CD14-positive monocyte (primary cell): ENCODE measurements around the gene CLK3. TPM values are rescaled to one million over a fixed set of nuclear protein-coding genes. Genes with fewer than 3 reads are reported as not detected.

Experiments
- DNase-seq, 3 donors: peaks; one replicate each; pipeline ENCODE4 v3.0.0-alpha.2; 2011 to 2022
- H2AFZ ChIP-seq: 2 replicates; pipeline ENCODE4 v1.6.0; 2012; ENCODE audit warnings: mild to moderate bottlenecking, low read depth, low read length, inconsistent platforms; ENCODE audit not compliant: insufficient read depth, poor library complexity, severe bottlenecking
- H3K27ac ChIP-seq, 2 donors: 1 replicate in 1 of 2; 2 replicates in 1 of 2; pipeline ENCODE4 v1.5.1; 2012 to 2013; ENCODE audit warnings: low read length in 2 of 2, control low read depth in 1 of 2, inconsistent platforms in 1 of 2, low read depth in 1 of 2, mild to moderate bottlenecking in 1 of 2
- H3K27me3 ChIP-seq, 2 donors: one replicate each; pipeline versions ENCODE4 v1.6.0 to v1.6.1; 2011 to 2013; ENCODE audit warnings: low read length in 2 of 2; ENCODE audit not compliant: control insufficient read depth in 2 of 2, insufficient read depth in 2 of 2
- H3K36me3 ChIP-seq, 2 donors: replicated peaks in 1 of 2; 1 replicate in 1 of 2; 2 replicates in 1 of 2; pipeline versions ENCODE4 v1.5.1 to v1.6.1; 2012 to 2013; ENCODE audit warnings: low read length in 2 of 2, control low read depth in 1 of 2, inconsistent platforms in 1 of 2, mild to moderate bottlenecking in 1 of 2; ENCODE audit not compliant: insufficient read depth in 2 of 2, control insufficient read depth in 1 of 2
- H3K4me1 ChIP-seq, 2 donors: 1 replicate in 1 of 2; 2 replicates in 1 of 2; pipeline versions ENCODE4 v1.5.1 to v1.6.1; 2012 to 2013; ENCODE audit warnings: low read length in 2 of 2, control low read depth in 1 of 2, inconsistent platforms in 1 of 2, mild to moderate bottlenecking in 1 of 2, moderate library complexity in 1 of 2; ENCODE audit not compliant: insufficient read depth in 2 of 2, control insufficient read depth in 1 of 2
- H3K4me2 ChIP-seq: replicated peaks from 2 replicates; pipeline ENCODE3; 2012; ENCODE audit warnings: low read length, moderate library complexity, mild to moderate bottlenecking; ENCODE audit not compliant: poor library complexity, severe bottlenecking; ENCODE audit errors: extremely low read depth
- H3K4me3 ChIP-seq, 3 experiments: fragments of 200-600 bp in 1 of 3; sonication (generic) in 1 of 3; replicated peaks in 1 of 3; 1 replicate in 2 of 3; 2 replicates in 1 of 3; pipeline ENCODE4 v1.5.1; 2011 to 2013; ENCODE audit warnings: low read length in 3 of 3, mild to moderate bottlenecking in 3 of 3, control low read depth in 2 of 3, low read depth in 2 of 3, inconsistent platforms in 1 of 3, moderate library complexity in 1 of 3
- H3K79me2 ChIP-seq: 2 replicates; pipeline ENCODE4 v1.6.0; 2012; ENCODE audit warnings: mild to moderate bottlenecking, control low read depth, inconsistent platforms, low read length, moderate library complexity; ENCODE audit not compliant: insufficient read depth
- H3K9ac ChIP-seq: 2 replicates; pipeline ENCODE4 v1.6.0; 2017; ENCODE audit warnings: low read length, mild to moderate bottlenecking; ENCODE audit not compliant: insufficient read depth, poor library complexity, severe bottlenecking
- H3K9me3 ChIP-seq, 2 donors: replicated peaks in 1 of 2; 1 replicate in 1 of 2; 2 replicates in 1 of 2; pipeline versions ENCODE4 v1.5.1 to v1.6.1; 2012 to 2013; ENCODE audit warnings: low read length in 2 of 2, control low read depth in 1 of 2; ENCODE audit not compliant: control insufficient read depth in 1 of 2, insufficient read depth in 1 of 2
- H4K20me1 ChIP-seq: 2 replicates; pipeline ENCODE4 v1.6.0; 2012; ENCODE audit warnings: mild to moderate bottlenecking, low read length, control low read depth, moderate library complexity; ENCODE audit not compliant: insufficient read depth
- H3K27ac Mint-ChIP-seq, 7 donors: one replicate each; pipeline ENCODE4 v1.8.0; 2020; ENCODE audit warnings: mild to moderate bottlenecking in 7 of 7, mixed read lengths in 7 of 7, moderate library complexity in 6 of 7, inconsistent platforms in 2 of 7
- H3K27me3 Mint-ChIP-seq, 3 donors: one replicate each; pipeline ENCODE4 v1.8.0; 2021 to 2022; ENCODE audit warnings: low read depth in 3 of 3, mild to moderate bottlenecking in 3 of 3, mixed read lengths in 3 of 3, moderate library complexity in 3 of 3, inconsistent platforms in 1 of 3
- H3K36me3 Mint-ChIP-seq, 2 donors: one replicate each; pipeline ENCODE4 v1.8.0; 2020; ENCODE audit warnings: mixed read lengths in 2 of 2, inconsistent platforms in 1 of 2, mild to moderate bottlenecking in 1 of 2
- H3K4me1 Mint-ChIP-seq: one replicate; pipeline ENCODE4 v1.8.0; 2020; ENCODE audit warnings: mild to moderate bottlenecking, mixed read lengths
- H3K4me3 Mint-ChIP-seq, 2 donors: one replicate each; pipeline ENCODE4 v1.8.0; 2020; ENCODE audit warnings: mild to moderate bottlenecking in 2 of 2, mixed read lengths in 2 of 2, moderate library complexity in 1 of 2
- H3K9me3 Mint-ChIP-seq, 7 donors: one replicate each; pipeline ENCODE4 v1.8.0; 2020 to 2022; ENCODE audit warnings: mixed read lengths in 7 of 7, mild to moderate bottlenecking in 6 of 7, moderate library complexity in 6 of 7, inconsistent platforms in 2 of 7
- CTCF ChIP-seq: fragments of 200-600 bp; IDR thresholded peaks from one replicate; pipeline ENCODE4 v1.8.0; 2022; ENCODE audit warnings: antibody characterized with exemption, mild to moderate bottlenecking
- WGBS: methylation state at CpG from one replicate; pipeline ENCODE4 v1.1.5; 2013; ENCODE audit warnings: missing lambda C conversion rate; ENCODE audit not compliant: insufficient coverage; 5-methylcytosine and 5-hydroxymethylcytosine counted together
- intact Hi-C, 2 donors: fragments of 100-400 bp; cut with micrococcal nuclease; formaldehyde crosslinking; loops; one replicate each; pipeline versions ENCODE4 v1.15.0 to v1.15.1; 2023
- polyA plus RNA-seq, 3 donors: library from polyadenylated mRNA; depleted of rRNA in 1 of 3; unstranded in 2 of 3; stranded (reverse) in 1 of 3; fragments of 300-500 nt in 2 of 3; fragments of >200 nt in 1 of 3; fragmentation: Illumina TruSeq in 2 of 3; gene quantifications; 1 replicate in 2 of 3; 2 replicates in 1 of 3; pipeline ENCODE4 v1.2.3, GENCODE V29; 2012 to 2021

Gene CLK3
- polyA plus RNA-seq, 3 donors = 27.6 to 354 (median 33.2) TPM

GRCh38 chr15:74655424-74655823 is 39.8 kb downstream of the CLK3 start:
- peaks cover 17 to 52% of the 10 kb centered on the region in 2 donors for H3K36me3 ChIP-seq
- WGBS = 89% methylated on average over 7 of the region's 7 CpGs
- DNase-seq = no peak
- Mint-ChIP-seq H3K4me1 (peaks cover 12% of the 10 kb centered on the region), H3K27ac (no peak overlapping the region), H3K9me3 (no peaks in the 10 kb centered on the region), H3K36me3 (peaks cover 29 to 42% of the 10 kb centered on the region in 2 donors), H3K4me3 (no peak overlapping the region), H3K27me3 (peaks cover 0 to 2% (median 1%) of the 10 kb centered on the region in 3 donors)
- H3K4me2 ChIP-seq = no peak overlapping the region
- no peak for TF ChIP-seq CTCF
- H4K20me1 ChIP-seq = peaks cover 3% of the 10 kb centered on the region
- H3K9me3 ChIP-seq = no peaks in the 10 kb centered on the region
- no peak overlapping the region for H2AFZ ChIP-seq
- no peak overlapping the region for H3K27ac ChIP-seq
- no peaks in the 10 kb centered on the region for H3K27me3 ChIP-seq
- no peak overlapping the region for H3K4me3 ChIP-seq
- H3K4me1 ChIP-seq = peaks cover 5 to 13% of the 10 kb centered on the region in 2 donors
- intact Hi-C loops = no loop called here
- no peaks in the 10 kb centered on the region for H3K79me2 ChIP-seq
- H3K9ac ChIP-seq = no peak overlapping the region

- Mint-ChIP-seq H3K27ac (peak overlapping the region in 1 of 7 donors; percentile 6), H3K9me3 (no peaks in the 10 kb centered on the region), H3K4me3 (no peak overlapping the region), H3K4me1 (peaks cover 12% of the 10 kb centered on the region), H3K36me3 (peaks cover 26 to 42% of the 10 kb centered on the region in 2 donors), H3K27me3 (peaks cover 0 to 2% (median 1%) of the 10 kb centered on the region in 3 donors)
- H3K4me3 ChIP-seq = no peak overlapping the region
- peaks cover 3% of the 10 kb centered on the region for H4K20me1 ChIP-seq
- H3K9me3 ChIP-seq = no peaks in the 10 kb centered on the region
- H3K4me1 ChIP-seq = peaks cover 5 to 13% of the 10 kb centered on the region in 2 donors
- peaks cover 1% of the 10 kb centered on the region for H3K79me2 ChIP-seq
- no peak overlapping the region for H3K27ac ChIP-seq
- no peak for TF ChIP-seq CTCF
- intact Hi-C loops = no loop called here
- H3K4me2 ChIP-seq = no peak overlapping the region
- 100% methylated on average over 2 of the region's 6 CpGs for WGBS
- no peak overlapping the region for H2AFZ ChIP-seq
- peaks cover 13 to 48% of the 10 kb centered on the region in 2 donors for H3K36me3 ChIP-seq
- no peak overlapping the region for H3K9ac ChIP-seq
- H3K27me3 ChIP-seq = no peaks in the 10 kb centered on the region
- DNase-seq = no peak
These were observed 41.4 kb downstream of the CLK3 start for GRCh38 chr15:74656935-74657535.
